Effector memory CD8-positive, alpha-beta T cell (primary cell): ENCODE measurements around the gene RNU1-2.
"Not testable (repeated sequence)": the region's sequence is repeated elsewhere in the genome, so short reads cannot be mapped to it uniquely, and the experiment has no call there.

ENCODE experiments used
- ATAC-seq: fragments of 150-1000 bp; cut with Tn5 transposase; replicated peaks from 2 replicates; pipeline ENCODE4 v1.10.0; 2021; ENCODE audit warnings: mild to moderate bottlenecking, moderate library complexity
- DNase-seq, 3 experiments: peaks; one replicate each; pipeline ENCODE4 v3.0.0; 2021
- H3K27ac Mint-ChIP-seq, 2 donors: one replicate each; pipeline ENCODE4 v1.8.0; 2022; ENCODE audit warnings: mild to moderate bottlenecking in 2 of 2, mixed read lengths in 2 of 2, moderate library complexity in 2 of 2
- H3K27me3 Mint-ChIP-seq, 2 donors: one replicate each; pipeline ENCODE4 v1.8.0; 2022; ENCODE audit warnings: mixed read lengths in 2 of 2
- H3K36me3 Mint-ChIP-seq: one replicate; pipeline ENCODE4 v1.8.0; 2022; ENCODE audit warnings: mild to moderate bottlenecking, moderate library complexity, mixed read lengths; ENCODE audit not compliant: insufficient read depth
- H3K4me1 Mint-ChIP-seq, 2 donors: one replicate each; pipeline ENCODE4 v1.8.0; 2022; ENCODE audit warnings: low read depth in 2 of 2, mixed read lengths in 2 of 2
- H3K4me3 Mint-ChIP-seq, 2 donors: one replicate each; pipeline ENCODE4 v1.8.0; 2022; ENCODE audit warnings: mild to moderate bottlenecking in 2 of 2, mixed read lengths in 2 of 2, moderate library complexity in 2 of 2
- H3K9me3 Mint-ChIP-seq, 2 donors: one replicate each; pipeline ENCODE4 v1.8.0; 2022; ENCODE audit warnings: mixed read lengths in 2 of 2

The RNU1-2 gene

DNA sequence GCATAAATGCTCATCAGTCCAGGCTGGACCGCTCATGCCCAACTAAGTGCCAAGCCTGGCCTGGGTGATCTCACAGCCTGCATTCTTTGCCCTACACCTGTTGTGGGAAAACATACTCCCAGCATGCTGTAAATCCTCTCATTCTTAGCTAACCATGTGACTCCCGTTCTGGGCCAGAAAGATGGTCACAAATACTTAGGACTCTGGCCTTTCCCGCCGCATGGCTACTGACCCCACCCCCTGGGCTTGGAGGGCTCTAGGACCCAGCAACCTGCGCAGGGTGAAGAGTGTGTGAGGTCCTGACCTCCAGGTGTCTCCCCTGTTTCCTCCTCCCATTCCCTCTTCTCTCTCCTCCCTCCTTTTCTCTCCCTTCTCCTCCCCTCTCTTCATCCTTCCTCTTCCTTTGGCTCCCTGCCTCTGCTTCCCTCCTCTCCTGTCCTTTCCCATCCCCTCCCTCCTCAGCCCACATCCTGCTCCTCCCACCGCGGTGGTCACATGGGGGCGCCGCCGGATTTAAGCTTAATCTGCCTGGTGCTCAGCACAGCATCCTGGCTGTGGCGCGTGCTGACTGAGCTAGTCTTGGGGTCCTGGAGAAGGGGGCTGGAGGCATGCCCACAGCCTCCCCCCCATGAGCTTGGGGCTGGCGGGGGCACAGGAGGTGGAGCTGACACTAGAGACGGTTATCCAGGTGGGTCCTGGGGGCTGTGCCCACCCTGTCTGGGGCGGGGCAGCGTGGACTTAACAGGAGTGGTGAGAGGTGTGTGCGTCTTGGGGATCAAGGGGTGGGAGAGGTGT lies 25.8 kb downstream of the RNU1-2 start, which contains the start of gene CROCC:
TSS of gene CROCC (plus strand) at position 541 of the 795 bp plus-strand sequence. CDS start at position 629, 88 bp downstream.
- Mint-ChIP-seq H3K9me3 (no peaks in the 10 kb centered on the region), H3K4me3 (peak within 1 kb of the TSS; percentile 72 to 77), H3K27me3 (no peaks in the 10 kb centered on the region), H3K36me3 (peaks cover 2% of the 10 kb centered on the region), H3K27ac (peak within 1 kb of the TSS; percentile 39 to 85), H3K4me1 (peaks cover 20 to 48% of the 10 kb centered on the region in 2 donors)
- peak; percentile 15 to 35 (median 35) for DNase-seq
- ATAC-seq, result peak; percentile 87

- peak overlapping the region; percentile 72 to 77 for H3K4me3 Mint-ChIP-seq
- H3K27ac Mint-ChIP-seq, result peak overlapping the region in 1 of 2 donors; percentile 85
- H3K4me1 Mint-ChIP-seq, result peaks cover 28 to 53% of the 10 kb centered on the region in 2 donors
- DNase-seq, result no peak
- no peaks in the 10 kb centered on the region for H3K9me3 Mint-ChIP-seq
- ATAC-seq, result no peak
- H3K36me3 Mint-ChIP-seq, result peaks cover 2% of the 10 kb centered on the region
- no peaks in the 10 kb centered on the region for H3K27me3 Mint-ChIP-seq
These were observed 26.7 kb downstream of the RNU1-2 start for GRCh38 chr1:16922466-16922865.

DNA sequence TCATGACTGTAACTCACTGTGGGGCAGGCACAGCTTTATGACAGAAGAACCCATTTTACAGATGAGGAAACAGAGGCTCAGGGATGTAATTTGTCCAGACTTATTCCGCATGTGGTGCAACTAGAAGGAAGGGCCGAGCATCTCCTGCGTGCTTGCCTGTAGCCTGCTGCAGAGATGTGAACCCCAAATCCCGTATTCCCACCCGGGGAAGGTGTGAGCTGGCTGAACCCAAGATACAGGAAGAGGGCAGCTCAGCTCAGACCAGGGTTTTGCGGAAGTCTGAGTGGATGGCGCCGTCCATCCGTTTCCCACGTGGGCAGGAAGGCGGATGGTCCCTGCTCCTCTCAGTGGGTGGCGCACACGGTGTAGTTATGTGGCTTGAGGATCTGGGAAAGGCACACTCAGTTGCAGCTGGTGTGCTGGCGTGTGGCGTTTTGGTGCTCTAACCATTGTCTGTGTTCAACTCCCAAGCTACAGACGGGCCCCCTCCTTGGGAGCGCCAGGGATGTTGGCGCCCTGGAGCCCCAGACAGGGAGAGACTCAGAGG lies 27.2 kb downstream of the RNU1-2 start:
- Mint-ChIP-seq H3K27me3 (no peaks in the 10 kb centered on the region), H3K27ac (peak overlapping the region in 1 of 2 donors; percentile 85), H3K4me1 (peaks cover 29 to 58% of the 10 kb centered on the region in 2 donors), H3K36me3 (peaks cover 2% of the 10 kb centered on the region), H3K4me3 (peak overlapping the region in 1 of 2 donors; percentile 72), H3K9me3 (no peaks in the 10 kb centered on the region)
- DNase-seq, result no peak
- ATAC-seq, result no peak

- H3K9me3 Mint-ChIP-seq, result no peaks in the 10 kb centered on the region
- peaks cover 29 to 56% of the 10 kb centered on the region in 2 donors for H3K4me1 Mint-ChIP-seq
- H3K4me3 Mint-ChIP-seq, result no peak overlapping the region
- H3K36me3 Mint-ChIP-seq, result no peaks in the 10 kb centered on the region
- no peak overlapping the region for H3K27ac Mint-ChIP-seq
- H3K27me3 Mint-ChIP-seq, result no peaks in the 10 kb centered on the region
- ATAC-seq, result no peak
- DNase-seq, result no peak
These were observed 28.6 kb downstream of the RNU1-2 start for GRCh38 chr1:16924216-16924918.

GRCh38 chr1:16924919-16925477 lies 29.2 kb downstream of the RNU1-2 start:
- no peaks in the 10 kb centered on the region for H3K36me3 Mint-ChIP-seq
- DNase-seq (no peak), ATAC-seq (no peak)
- peaks cover 29 to 56% of the 10 kb centered on the region in 2 donors for H3K4me1 Mint-ChIP-seq
- H3K4me3 Mint-ChIP-seq, result no peak overlapping the region
- H3K9me3 Mint-ChIP-seq, result no peaks in the 10 kb centered on the region
- peak overlapping the region in 1 of 2 donors; percentile 62 for H3K27ac Mint-ChIP-seq
- no peaks in the 10 kb centered on the region for H3K27me3 Mint-ChIP-seq

- no peaks in the 10 kb centered on the region for H3K27me3 Mint-ChIP-seq
- H3K27ac Mint-ChIP-seq, result peak overlapping the region in 1 of 2 donors; percentile 62
- DNase-seq (no peak), ATAC-seq (no peak)
- H3K9me3 Mint-ChIP-seq, result no peaks in the 10 kb centered on the region
- H3K36me3 Mint-ChIP-seq, result no peaks in the 10 kb centered on the region
- H3K4me3 Mint-ChIP-seq, result no peak overlapping the region
- H3K4me1 Mint-ChIP-seq, result peaks cover 29 to 54% of the 10 kb centered on the region in 2 donors
These were observed 30.1 kb downstream of the RNU1-2 start for GRCh38 chr1:16925635-16926490.

DNA sequence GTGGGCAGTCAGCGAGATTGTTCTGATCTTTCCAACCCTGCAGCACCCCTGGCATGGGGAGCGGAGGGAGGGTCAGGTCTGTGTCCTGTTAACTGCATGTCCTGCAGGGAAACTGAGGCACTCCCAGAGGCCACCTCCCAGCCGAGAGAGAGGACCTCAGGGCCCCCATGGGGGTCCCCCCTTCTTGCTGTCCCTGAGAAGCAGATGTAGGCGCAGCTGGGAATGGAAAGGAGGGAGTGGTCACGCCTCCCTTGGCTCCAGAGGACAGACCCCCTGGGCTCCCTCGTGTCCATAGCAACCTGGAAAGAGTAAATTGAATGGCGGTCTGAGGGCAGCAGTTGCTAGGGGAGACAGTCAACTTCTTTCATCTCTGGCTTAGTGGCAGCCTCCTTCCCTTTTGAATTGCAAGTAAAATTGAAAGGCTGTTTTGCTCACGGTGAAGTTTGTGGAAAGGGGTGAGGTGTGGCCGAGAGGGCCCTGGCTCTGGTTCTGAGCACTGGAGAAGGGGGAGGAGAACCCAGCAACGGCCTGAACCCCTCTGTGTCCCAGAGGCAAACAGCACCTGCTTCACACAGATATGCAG lies 30.8 kb downstream of the RNU1-2 start:
- Mint-ChIP-seq H3K27ac (peak overlapping the region in 1 of 2 donors; percentile 90), H3K4me1 (peaks cover 26 to 46% of the 10 kb centered on the region in 2 donors), H3K4me3 (no peak overlapping the region), H3K27me3 (no peaks in the 10 kb centered on the region), H3K9me3 (no peaks in the 10 kb centered on the region), H3K36me3 (peaks cover 5% of the 10 kb centered on the region)
- DNase-seq (no peak), ATAC-seq (no peak)

GRCh38 chr1:16927256-16927655 lies 31.5 kb downstream of the RNU1-2 start:
- no peak overlapping the region for H3K4me3 Mint-ChIP-seq
- H3K4me1 Mint-ChIP-seq, result peaks cover 22 to 41% of the 10 kb centered on the region in 2 donors
- H3K27ac Mint-ChIP-seq, result peak overlapping the region in 1 of 2 donors; percentile 90
- H3K36me3 Mint-ChIP-seq, result peaks cover 10% of the 10 kb centered on the region
- no peaks in the 10 kb centered on the region for H3K9me3 Mint-ChIP-seq
- DNase-seq (no peak), ATAC-seq (peak; percentile 24)
- no peaks in the 10 kb centered on the region for H3K27me3 Mint-ChIP-seq

- no peaks in the 10 kb centered on the region for H3K27me3 Mint-ChIP-seq
- H3K4me3 Mint-ChIP-seq, result no peak overlapping the region
- no peaks in the 10 kb centered on the region for H3K9me3 Mint-ChIP-seq
- no peak for DNase-seq
- peaks cover 19 to 34% of the 10 kb centered on the region in 2 donors for H3K4me1 Mint-ChIP-seq
- peaks cover 15% of the 10 kb centered on the region for H3K36me3 Mint-ChIP-seq
- peak; percentile 32 for ATAC-seq
- H3K27ac Mint-ChIP-seq, result peak overlapping the region in 1 of 2 donors; percentile 90
These were observed 32.1 kb downstream of the RNU1-2 start for GRCh38 chr1:16927711-16928485.

DNA sequence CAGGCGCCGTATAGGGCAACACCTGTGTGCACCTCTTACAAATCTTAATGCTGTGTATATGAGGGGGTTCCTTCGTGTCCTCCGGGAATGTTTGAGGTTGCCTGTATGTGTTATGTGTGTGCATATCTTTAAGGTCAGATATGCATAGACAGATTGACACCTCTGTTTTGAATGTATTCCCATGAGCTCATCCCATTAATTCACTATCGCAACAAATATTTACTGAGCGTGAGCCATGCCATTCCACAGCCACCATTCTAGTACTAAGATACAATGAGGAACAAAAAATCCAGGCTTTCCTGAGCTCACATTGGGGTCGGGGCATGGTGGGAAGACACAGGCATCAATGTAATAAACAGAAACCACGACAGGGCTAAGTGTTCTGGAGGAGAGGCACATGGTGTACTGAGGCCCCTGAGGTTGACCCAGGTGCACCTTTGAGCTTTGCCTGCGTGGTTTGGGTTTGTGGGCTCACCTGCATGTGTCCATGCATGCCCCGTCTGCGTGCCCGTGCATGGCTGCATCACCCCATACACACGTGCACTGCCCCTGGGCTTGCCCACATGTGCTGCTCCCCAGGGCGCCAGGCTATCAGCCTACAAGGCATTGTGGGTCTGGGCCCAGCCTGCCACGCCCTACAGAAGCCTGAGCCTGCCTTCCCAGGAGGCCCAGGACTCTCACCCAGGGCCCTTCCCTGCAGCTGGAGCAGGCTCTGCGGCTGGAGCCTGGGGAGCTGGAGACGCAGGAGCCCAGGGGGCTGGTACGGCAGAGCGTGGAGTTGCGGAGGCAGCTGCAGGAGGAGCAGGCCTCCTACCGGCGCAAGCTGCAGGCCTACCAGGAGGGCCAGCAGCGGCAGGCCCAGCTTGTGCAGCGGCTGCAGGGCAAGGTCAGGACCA lies 33.6 kb downstream of the RNU1-2 start:
- H3K4me3 Mint-ChIP-seq, ATAC-seq, H3K9me3 Mint-ChIP-seq, DNase-seq, H3K27me3 Mint-ChIP-seq, H3K27ac Mint-ChIP-seq: not testable (repeated sequence)
- H3K36me3 Mint-ChIP-seq, result peaks cover 27% of the 10 kb centered on the region
- H3K4me1 Mint-ChIP-seq, result peaks cover 17 to 30% of the 10 kb centered on the region in 2 donors
